ENCODE data around the gene CLASP1. TPM values are rescaled to one million over a fixed set of nuclear protein-coding genes. Genes with fewer than 3 reads are reported as not detected.
"Not testable (repeated sequence)": the region's sequence is repeated elsewhere in the genome, so short reads cannot be mapped to it uniquely, and the experiment has no call there.

The CLASP1 gene
- total RNA-seq, 1 experiment from 2014 or later, result 40.0 TPM

DNA sequence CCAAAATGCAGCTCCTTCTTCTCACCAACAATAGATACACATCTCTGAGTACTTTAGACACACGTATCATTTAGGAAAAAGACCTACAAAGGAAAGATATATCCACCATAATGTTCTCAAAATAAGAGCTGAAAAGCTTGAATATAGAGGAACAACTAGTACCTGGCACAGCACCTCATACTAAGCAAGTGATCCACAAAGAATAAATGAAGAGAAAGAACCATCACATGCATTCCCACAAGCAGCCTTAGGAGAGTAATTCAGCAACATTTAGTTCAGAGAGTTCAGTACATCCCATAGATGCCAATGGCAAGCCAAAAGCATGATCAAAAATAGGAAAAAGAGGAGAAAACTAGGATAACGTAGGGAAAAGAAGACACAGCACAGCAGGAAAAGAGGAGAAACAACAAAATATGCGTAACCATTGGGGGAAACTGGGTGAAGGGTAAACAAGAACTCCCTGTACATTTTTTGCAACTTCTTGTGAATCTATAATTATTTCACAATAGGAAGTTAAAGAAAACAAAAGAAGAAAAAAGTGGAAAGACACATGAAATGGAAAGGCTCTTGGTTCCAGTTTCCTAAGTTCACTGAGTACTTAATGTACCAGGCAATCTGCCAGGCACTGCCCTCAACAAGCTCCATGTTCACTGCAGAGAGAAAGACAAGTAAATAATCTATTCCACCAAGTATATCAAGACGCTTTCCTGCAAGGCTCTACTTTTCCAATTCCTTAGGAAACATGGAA is 22.3 kb downstream of the CLASP1 start:
- DNase-seq (ENCODE audit: extremely low read depth, low read depth), result no peak

DNA sequence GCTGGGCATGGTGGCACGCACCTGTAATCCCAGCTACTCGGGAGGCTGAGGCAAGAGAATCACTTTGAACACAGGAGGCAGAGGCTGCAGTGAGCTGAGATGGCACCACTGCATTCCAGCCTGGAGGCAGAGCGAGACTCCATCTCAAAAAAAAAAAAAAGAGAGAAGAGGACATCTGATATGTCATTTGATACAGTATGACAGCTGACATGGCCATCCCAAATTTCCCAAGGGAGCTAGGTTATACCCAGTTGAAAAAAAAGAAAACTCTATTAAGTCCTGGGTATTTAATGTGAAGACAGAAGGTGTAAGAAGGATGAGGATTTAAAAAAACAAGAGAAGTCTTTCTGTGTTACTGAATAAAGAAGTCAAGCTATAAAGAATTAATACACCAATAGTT is 23.3 kb downstream of the CLASP1 start:
- DNase-seq (ENCODE audit: extremely low read depth, low read depth), result no peak

GRCh38 chr2:121617042-121617599 is 32.1 kb downstream of the CLASP1 start:
- DNase-seq (ENCODE audit: extremely low read depth, low read depth), result no peak

- DNase-seq (ENCODE audit: extremely low read depth, low read depth), result no peak
Measured at GRCh38 chr2:121613774-121614173, 35.5 kb downstream of the CLASP1 start.

- DNase-seq (ENCODE audit: extremely low read depth, low read depth), result no peak
Measured at GRCh38 chr2:121613152-121613551, 36.1 kb downstream of the CLASP1 start.

- no peak for DNase-seq (ENCODE audit: extremely low read depth, low read depth)
Measured at GRCh38 chr2:121611730-121612705, 37.2 kb downstream of the CLASP1 start.

DNA sequence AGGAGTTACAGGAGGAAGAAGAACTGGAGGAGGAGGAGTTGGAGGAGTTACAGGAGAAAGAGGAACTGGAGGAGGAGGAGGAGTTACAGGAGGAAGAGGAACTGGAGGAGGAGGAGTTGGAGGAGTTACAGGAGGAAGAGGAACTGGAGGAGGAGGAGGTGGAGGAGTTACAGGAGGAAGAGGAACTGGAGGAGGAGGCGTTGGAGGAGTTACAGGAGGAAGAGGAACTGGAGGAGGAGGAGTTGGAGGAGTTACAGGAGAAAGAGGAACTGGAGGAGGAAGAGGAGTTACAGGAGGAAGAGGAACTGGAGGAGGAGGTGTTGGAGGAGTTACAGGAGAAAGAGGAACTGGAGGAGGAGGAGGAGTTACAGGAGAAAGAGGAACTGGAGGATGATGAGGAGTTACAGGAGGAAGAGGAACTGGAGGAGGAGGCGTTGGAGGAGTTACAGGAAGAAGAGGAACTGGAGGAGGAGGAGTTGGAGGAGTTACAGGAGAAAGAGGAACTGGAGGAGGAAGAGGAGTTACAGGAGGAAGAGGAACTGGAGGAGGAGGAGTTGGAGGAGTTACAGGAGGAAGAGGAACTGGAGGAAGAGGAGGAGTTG is 38.1 kb downstream of the CLASP1 start:
- not testable (repeated sequence) for DNase-seq (ENCODE audit: extremely low read depth, low read depth)

DNA sequence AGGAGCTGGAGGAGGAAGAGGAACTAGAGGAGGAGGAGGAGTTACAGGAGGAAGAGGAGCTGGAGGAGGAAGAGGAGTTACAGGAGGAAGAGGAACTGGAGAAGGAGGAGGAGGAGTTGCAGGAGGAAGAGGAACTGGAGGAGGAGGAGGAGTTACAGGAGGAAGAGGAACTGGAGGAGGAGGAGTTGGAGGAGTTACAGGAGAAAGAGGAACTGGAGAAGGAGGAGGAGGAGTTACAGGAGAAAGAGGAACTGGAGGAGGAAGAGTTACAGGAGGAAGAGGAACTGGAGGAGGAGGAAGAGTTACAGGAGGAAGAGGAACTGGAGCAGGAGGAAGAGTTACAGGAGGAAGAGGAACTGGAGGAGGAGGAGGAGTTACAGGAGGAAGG is 38.8 kb downstream of the CLASP1 start:
- DNase-seq (ENCODE audit: extremely low read depth, low read depth), result not testable (repeated sequence)

DNA sequence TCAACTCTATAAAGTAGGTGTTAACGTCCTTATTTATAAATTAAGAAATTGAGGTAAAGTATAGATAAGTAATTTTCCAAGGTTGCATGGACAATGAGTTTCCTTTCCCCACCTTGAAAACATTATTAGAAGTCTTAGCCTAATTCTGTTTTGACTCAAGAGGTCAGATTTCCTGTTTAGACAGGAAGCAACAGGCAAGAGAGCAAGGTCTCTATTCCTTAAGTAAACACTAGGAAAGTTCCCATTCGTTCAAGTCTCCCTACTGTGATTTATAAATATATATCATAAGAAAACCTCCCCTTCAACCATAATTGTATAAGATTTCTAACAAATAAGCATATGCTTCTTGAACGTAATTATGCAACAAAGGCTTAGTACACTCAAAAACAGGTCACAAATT is 40.3 kb downstream of the CLASP1 start:
- DNase-seq (ENCODE audit: extremely low read depth, low read depth), result no peak

GRCh38 chr2:121608367-121608766 is 40.9 kb downstream of the CLASP1 start:
- no peak for DNase-seq (ENCODE audit: extremely low read depth, low read depth)

DNA sequence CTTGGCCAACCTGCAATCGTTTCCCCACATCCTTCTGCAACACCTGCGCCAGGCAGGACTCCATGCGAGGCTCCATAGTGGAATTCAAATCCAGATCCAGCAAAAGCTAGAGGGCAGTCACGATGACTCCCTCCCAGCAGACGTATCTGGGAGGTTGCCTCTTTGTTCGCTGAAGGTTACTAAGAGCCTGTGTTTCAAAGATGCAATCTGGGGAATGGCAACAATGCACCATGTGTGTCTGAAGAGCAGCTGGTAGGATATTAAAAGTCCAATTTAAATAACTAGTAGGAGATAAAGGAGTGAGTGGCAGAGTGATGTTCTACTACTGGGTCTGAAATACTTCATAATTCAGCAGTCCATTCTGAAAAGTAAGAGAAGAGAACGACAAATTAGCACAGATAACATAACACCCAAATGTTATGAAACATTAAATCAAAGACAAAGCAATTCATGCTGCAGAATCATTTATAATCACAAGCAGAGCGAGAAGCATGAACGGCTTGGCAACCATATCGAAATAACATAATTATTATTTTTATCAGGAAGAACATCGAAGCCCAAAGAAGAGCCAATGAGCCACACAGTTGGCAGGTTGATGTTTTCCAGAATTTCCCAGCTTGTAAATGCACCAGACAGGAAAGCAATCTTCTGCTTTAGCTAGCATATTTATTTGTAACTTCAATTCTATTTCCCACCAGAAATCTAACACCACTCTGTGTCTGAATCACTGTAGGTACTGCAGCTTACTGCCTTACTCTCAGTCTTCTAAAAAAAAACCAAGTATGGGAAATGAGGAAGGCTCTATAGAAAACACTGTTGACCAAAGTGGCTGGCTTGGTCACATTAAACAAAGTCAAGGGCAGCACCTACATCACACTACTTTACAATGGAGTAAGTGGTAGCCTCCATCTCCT is 43.2 kb downstream of the CLASP1 start:
- no peak for DNase-seq (ENCODE audit: extremely low read depth, low read depth)

DNA sequence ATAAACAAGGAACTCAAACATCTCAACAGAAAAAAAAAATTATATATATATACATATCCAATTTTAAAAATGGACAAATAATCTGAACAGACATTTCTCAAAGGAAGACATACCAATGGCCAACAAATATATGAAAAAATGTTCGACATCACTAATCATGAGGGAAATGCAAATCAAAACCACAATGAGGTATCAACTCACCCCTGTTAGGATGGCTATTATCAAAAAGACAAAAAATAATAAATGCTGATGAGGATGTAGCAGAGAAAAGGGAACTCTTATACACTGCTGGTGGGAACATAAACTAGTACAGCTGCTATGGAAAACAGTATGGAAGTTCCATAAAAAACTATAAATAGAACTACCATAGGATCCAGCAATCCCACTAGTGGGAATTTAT is 46.1 kb downstream of the CLASP1 start:
- no peak for DNase-seq (ENCODE audit: extremely low read depth, low read depth)

- no peak for DNase-seq (ENCODE audit: extremely low read depth, low read depth)
Measured at GRCh38 chr2:121599963-121600651, 49.2 kb downstream of the CLASP1 start.

GRCh38 chr2:121598087-121598486 is 51.2 kb downstream of the CLASP1 start:
- no peak for DNase-seq (ENCODE audit: extremely low read depth, low read depth)

- peak; percentile 76 for DNase-seq (ENCODE audit: extremely low read depth, low read depth)
Measured at GRCh38 chr2:121596221-121597080, 52.8 kb downstream of the CLASP1 start.

- no peak for DNase-seq (ENCODE audit: extremely low read depth, low read depth)
Measured at GRCh38 chr2:121595012-121595891, 54.0 kb downstream of the CLASP1 start.

- DNase-seq (ENCODE audit: extremely low read depth, low read depth), result no peak
Measured at GRCh38 chr2:121591199-121591598, 58.1 kb downstream of the CLASP1 start.
